ENCODE data around the gene TRPV2. TPM values are rescaled to one million over a fixed set of nuclear protein-coding genes. Genes with fewer than 3 reads are reported as not detected.

TRPV2 gene
- total and polyA plus RNA-seq, 2 of the 4 experiments (the other 2 are of a cell fraction): 30.8 to 32.8 TPM

DNA sequence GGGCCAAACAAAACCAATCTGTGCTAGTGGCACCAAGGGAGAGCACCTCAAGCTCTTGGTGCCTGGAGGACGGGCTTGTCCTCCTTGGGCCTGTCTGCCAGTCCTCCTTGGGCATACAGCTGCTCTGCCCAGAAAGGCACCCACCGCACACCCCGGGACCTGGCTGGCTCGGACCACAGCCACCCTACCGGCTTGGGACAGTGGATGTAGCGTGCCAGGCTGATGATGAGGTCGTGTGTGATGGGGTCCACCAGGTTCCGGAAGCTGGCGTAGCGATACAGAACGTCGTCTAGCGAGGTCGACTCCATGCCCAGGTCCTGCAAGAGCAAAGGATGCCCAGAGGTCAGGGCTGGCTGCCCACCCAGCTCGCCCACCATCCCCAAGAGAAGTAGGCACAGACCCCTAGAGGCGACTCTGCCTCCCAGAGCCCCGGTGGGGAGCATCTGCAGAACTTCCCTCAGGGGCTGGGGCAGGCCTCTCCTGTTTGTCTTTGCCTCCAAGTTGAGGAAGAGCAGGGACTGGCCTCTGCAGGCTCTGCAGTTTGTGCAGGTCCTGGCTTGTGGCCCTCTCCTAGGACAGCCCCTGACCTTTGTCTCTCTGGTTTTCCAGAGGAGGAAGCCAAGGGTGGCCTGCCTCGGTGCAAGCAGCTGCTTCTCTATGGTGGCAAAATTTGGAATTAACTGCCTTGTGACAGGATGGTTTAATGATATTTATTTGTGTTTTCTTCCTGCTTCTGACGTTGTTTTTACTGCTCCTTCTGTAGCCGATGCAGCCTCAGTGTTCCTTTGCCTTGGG lies 46.9 kb downstream of the TRPV2 start:
- no peak for DNase-seq
- dilution Hi-C loops (cut with HindIII; ENCODE audit: low sequenced_read_pairs, unreplicated experiment): no loop called here
- CTCF ChIA-PET: interaction anchor here (0.5 to 1.1 kb wide), 3 partner anchors 8 to 65 kb away, joined by 3 to 4 read pairs (median 3); no protein-coding TSS in a partner anchor

More for the DNA sequence above, 46.9 kb downstream of the TRPV2 start:
- no peak overlapping the region for H3K27ac ChIP-seq (ENCODE audit: insufficient read depth, low read length)
- no peak for TF ChIP-seq CHD1 (IDR thresholded peaks at IDR 0.05; ENCODE audit: low read depth, low read length)
- TF ChIP-seq MAFK (IDR thresholded peaks at IDR 0.05; ENCODE audit: low read depth, low read length): no peak
- TF ChIP-seq MAZ (IDR thresholded peaks at IDR 0.05; ENCODE audit: borderline replicate concordance, low read depth, low read length): no peak
- TF ChIP-seq, protein P1, sequence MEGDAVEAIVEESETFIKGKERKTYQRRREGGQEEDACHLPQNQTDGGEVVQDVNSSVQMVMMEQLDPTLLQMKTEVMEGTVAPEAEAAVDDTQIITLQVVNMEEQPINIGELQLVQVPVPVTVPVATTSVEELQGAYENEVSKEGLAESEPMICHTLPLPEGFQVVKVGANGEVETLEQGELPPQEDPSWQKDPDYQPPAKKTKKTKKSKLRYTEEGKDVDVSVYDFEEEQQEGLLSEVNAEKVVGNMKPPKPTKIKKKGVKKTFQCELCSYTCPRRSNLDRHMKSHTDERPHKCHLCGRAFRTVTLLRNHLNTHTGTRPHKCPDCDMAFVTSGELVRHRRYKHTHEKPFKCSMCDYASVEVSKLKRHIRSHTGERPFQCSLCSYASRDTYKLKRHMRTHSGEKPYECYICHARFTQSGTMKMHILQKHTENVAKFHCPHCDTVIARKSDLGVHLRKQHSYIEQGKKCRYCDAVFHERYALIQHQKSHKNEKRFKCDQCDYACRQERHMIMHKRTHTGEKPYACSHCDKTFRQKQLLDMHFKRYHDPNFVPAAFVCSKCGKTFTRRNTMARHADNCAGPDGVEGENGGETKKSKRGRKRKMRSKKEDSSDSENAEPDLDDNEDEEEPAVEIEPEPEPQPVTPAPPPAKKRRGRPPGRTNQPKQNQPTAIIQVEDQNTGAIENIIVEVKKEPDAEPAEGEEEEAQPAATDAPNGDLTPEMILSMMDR (conservative IDR thresholded peaks at IDR 0.05; ENCODE audit: low read depth, low read length): no peak
- no peak for TF ChIP-seq BHLHE40 (IDR thresholded peaks at IDR 0.05; ENCODE audit: low read depth, low read length)
- TF ChIP-seq FOS (IDR thresholded peaks at IDR 0.05; ENCODE audit: low read depth, low read length): no peak
- no peak for TF ChIP-seq RAD21 (IDR thresholded peaks at IDR 0.05; ENCODE audit: low read length)
- TF ChIP-seq CEBPB (IDR thresholded peaks at IDR 0.05; ENCODE audit: low read depth, low read length): no peak
- no peak for TF ChIP-seq POLR2A (IDR thresholded peaks at IDR 0.05; ENCODE audit: low read depth, low read length)
- TF ChIP-seq SMC3 (IDR thresholded peaks at IDR 0.05; ENCODE audit: low read depth, low read length): no peak
- no peak for TF ChIP-seq NFE2L2 (IDR thresholded peaks at IDR 0.05; ENCODE audit: low read depth, low read length)
- TF ChIP-seq RFX5 (IDR thresholded peaks at IDR 0.05; ENCODE audit: low read depth, low read length): no peak
- TF ChIP-seq MXI1 (IDR thresholded peaks at IDR 0.05; ENCODE audit: borderline replicate concordance, low read depth, low read length): no peak
- no peak for TF ChIP-seq ELK1 (IDR thresholded peaks at IDR 0.05; ENCODE audit: borderline replicate concordance, low read depth, low read length)
- no peak overlapping the region for H3K4me2 ChIP-seq (ENCODE audit: low read depth, low read length)
- intact Hi-C loops (cut with micrococcal nuclease): no loop called here
- no peak overlapping the region for H2BK5ac ChIP-seq (ENCODE audit: low read depth, low read length, poor library complexity, severe bottlenecking)
- H3K9ac ChIP-seq (ENCODE audit: low read depth, low read length): no peak overlapping the region
- BruUV-seq (replicated peaks): no TSS peak
- no peak overlapping the region for H3K4me3 ChIP-seq (ENCODE audit: insufficient read depth, low read depth, low read length)
- no peak overlapping the region; the same call in 2 of the 3 replicates for H2BK15ac ChIP-seq (ENCODE audit: low read depth, low read length)
- H3K9me3 ChIP-seq (ENCODE audit: control insufficient read depth, insufficient read depth, low read length): no peaks in the 10 kb centered on the region
- in situ Hi-C loops (cut with MboI; ENCODE audit: low sequenced_read_pairs): no loop called here
- H3K4ac ChIP-seq (ENCODE audit: low read depth, low read length): no peak overlapping the region
- H3K14ac ChIP-seq (replicated peaks; ENCODE audit: low read depth, low read length): no peak overlapping the region
- H3K18ac ChIP-seq (ENCODE audit: low read depth, low read length): no peak overlapping the region
- peaks cover 3% of the 10 kb centered on the region for H4K20me1 ChIP-seq (ENCODE audit: insufficient read depth, low read length)
- POLR2A ChIA-PET (ENCODE audit: unreplicated experiment): no interaction called here
- H3K27me3 ChIP-seq (ENCODE audit: control insufficient read depth, insufficient read depth, low read length): no peaks in the 10 kb centered on the region
- H3K4me1 ChIP-seq (ENCODE audit: control insufficient read depth, insufficient read depth, low read length): peaks cover 14% of the 10 kb centered on the region
- no peak overlapping the region for H4K91ac ChIP-seq (ENCODE audit: insufficient read depth, low read depth, low read length)
- no peak overlapping the region for H4K5ac ChIP-seq (ENCODE audit: low read depth, low read length)
- H3K23ac ChIP-seq (ENCODE audit: low read depth, low read length): no peak overlapping the region
- no peak overlapping the region for H3K56ac ChIP-seq (ENCODE audit: extremely low read depth, insufficient read depth, low read length)
- no peaks in the 10 kb centered on the region; the same call in 1 of the 2 replicates for H3K36me3 ChIP-seq (ENCODE audit: control insufficient read depth, insufficient read depth, low read length)
- H2AFZ ChIP-seq (replicated peaks; ENCODE audit: low read length, poor library complexity): no peak overlapping the region
- peak overlapping the region; percentile 19 for H2AK9ac ChIP-seq (replicated peaks; ENCODE audit: low read depth, low read length, poor library complexity)
- 97% methylated on average over 13 of the region's 20 CpGs; no CpG with 5 or more reads in 1 of the 2 experiments for WGBS, 2 experiments (ENCODE audit: extremely low coverage in 2 of 2, insufficient read length in 1 of 2)
- H3K79me1 ChIP-seq (ENCODE audit: low read depth in 1 of 2, low read length in 2 of 2): peaks cover 0 to 3% of the 10 kb centered on the region in 2 experiments; a peak in 1 of 4 replicates
- H2BK120ac ChIP-seq (ENCODE audit: low read depth, low read length): no peak overlapping the region
- peaks cover 10% of the 10 kb centered on the region; the same call in 1 of the 2 replicates for H3K9me1 ChIP-seq (ENCODE audit: insufficient read depth, low read length)
- no peak for ATAC-seq (ENCODE audit: low read depth)
- no peak overlapping the region; the same call in 1 of the 2 replicates for H2AK5ac ChIP-seq (ENCODE audit: low read depth, low read length)
- no peak overlapping the region for H2BK20ac ChIP-seq (ENCODE audit: low read depth, low read length)
- no peak overlapping the region for H4K8ac ChIP-seq (ENCODE audit: low read depth in 2 of 2, low read length in 2 of 2)

Data from IMR-90 (cell line).